Measurements from ENCODE around the gene IBA57.
"Not testable (repeated sequence)": the region's sequence is repeated elsewhere in the genome, so short reads cannot be mapped to it uniquely, and the experiment has no call there.

The IBA57 gene

DNA sequence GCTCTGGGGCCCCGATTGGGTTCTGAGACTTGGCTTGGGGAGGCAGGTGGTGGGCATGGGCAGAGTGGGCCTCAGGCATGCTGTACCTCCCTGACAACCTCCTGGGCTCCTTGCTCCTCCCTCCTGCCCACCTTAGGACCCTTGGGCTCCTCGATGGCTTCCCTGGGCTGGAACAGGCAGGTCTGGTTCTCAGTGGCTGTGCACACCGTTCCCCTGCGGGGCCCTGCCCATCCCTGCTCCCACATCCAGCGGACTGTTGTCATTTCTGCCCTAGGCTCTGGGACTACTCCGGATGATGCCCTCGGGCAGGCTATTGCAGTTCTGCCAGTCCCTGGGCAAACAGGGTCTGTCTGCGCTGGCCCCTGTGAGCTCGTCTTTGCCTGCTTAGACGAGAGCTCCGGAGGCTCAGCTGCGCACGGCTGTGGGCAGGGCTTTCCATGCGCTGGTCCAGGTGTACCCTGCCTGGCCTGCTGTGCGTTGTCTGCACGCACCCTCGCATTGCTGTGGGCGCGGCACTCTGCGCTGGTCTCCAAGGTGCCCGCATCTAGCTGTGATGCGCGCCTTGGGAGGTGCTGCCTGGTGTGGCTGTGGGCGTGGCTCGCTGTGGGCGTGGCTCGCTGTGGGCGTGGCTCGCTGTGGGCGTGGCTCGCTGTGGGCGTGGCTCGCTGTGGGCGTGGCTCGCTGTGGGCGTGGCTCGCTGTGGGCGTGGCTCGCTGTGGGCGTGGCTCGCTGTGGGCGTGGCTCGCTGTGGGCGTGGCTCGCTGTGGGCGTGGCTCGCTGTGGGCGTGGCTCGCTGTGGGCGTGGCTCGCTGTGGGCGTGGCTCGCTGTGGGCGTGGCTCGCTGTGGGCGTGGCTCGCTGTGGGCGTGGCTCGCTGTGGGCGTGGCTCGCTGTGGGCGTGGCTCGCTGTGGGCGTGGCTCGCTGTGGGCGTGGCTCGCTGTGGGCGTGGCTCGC is 8.2 kb downstream of the IBA57 start:
- not testable (repeated sequence) for DNase-seq

- DNase-seq, result no peak
These were observed 9.1 kb downstream of the IBA57 start for GRCh38 chr1:228174482-228175315.

GRCh38 chr1:228175316-228176023 is 9.9 kb downstream of the IBA57 start:
- no peak for DNase-seq

DNA sequence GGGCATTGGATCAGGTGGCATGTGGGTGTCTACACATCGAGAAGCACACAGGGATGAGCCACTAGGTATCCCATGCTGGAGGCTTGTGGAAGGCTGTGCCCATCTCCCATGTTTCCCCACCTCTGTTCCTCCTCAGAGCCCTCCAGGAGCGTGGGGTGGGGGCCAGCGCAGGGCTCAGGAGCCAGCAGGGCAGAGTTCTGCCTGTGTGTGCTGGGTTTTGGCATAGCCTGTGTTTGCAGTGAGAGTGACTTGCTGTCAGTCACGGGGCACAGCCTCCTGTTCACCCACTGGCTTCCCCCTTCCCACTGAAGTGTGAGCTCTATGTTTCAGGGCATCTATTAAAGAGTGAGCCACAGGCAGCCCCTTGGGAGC is 10.4 kb downstream of the IBA57 start:
- DNase-seq, result no peak

GRCh38 chr1:228176461-228177182 is 11.0 kb downstream of the IBA57 start:
- no peak for DNase-seq

- no peak for DNase-seq
These were observed 11.5 kb downstream of the IBA57 start for GRCh38 chr1:228177183-228177475.

DNA sequence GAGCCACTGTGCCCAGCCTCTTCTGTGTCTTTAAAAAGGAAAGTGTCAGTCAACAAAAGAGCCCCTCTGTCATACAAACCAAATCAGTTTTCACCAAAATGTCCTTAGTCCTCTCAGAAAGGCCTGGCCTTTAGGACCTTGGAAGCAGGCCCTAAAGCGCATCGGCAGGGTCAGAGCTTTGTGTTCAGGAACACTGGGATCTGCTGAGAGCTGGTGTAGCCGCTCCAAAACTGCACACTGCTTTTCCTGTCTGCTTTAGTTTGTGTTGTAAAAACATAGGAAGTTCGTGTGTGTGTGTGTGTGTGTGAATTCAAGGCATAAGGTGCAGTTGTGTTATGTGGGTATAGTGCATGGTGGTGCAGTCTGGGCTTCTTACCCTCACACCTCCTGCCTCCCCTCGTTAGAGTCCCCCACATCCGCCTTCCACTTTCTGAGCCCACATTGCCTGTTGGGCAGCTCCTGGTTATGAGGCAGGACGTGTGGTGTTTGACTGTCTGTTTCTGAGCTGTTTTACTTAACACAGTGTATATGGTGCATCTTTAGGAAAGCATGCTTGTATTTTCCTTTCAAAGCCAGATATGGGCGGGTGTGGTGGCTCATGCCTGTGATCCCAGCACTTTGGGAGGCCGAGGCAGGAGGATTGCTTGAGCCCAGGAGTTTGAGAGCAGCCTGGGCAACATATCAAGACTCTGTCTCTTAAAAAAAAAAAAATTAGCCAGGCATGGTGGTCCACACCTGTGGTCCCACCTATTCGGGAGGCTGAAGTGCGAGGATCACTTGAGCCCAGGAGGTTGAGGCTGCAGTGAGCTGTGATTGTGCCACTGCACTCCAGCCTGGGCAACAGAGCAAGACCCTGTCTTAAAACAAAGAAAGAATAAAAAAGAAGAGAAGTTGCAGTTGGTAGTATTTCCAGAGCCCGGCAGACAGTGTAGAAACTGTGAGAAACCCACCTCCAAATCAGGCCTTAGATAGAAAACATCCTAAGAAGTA is 12.4 kb downstream of the IBA57 start:
- no peak for DNase-seq

- DNase-seq, result no peak
These were observed 13.4 kb downstream of the IBA57 start for GRCh38 chr1:228178737-228179684.

DNA sequence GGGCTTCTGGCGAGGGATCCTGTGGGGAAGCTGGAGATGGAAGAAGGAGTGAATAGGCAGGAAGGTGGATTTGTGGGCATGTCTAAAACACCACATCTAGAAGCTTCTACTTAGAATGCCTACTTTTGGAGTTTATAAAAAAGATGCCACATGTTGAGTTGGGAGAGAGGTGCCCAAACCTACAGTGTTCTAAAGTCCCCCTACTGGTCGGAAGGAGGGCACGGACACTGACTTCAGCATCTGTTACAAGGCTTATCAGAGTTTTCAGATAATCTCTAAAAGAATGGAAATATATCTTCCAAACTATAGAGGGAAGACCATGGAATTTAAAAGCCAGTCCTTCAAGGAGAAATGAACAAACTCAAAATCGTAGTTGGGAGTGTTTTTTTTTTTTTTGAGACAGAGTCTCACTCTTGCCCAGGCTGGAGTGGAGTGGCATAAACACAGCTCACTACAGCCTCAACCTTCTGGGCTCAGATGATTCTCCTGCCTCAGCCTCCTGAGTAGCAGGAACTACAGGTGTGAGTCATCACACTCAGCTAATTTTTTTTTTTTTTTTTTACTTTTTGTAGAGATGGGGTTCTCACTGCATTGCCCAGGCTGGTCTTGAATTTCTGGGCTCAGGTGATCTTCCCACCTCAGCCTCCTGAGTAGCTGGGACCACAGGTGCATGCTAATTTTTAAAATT is 14.8 kb downstream of the IBA57 start:
- DNase-seq, result no peak

DNA sequence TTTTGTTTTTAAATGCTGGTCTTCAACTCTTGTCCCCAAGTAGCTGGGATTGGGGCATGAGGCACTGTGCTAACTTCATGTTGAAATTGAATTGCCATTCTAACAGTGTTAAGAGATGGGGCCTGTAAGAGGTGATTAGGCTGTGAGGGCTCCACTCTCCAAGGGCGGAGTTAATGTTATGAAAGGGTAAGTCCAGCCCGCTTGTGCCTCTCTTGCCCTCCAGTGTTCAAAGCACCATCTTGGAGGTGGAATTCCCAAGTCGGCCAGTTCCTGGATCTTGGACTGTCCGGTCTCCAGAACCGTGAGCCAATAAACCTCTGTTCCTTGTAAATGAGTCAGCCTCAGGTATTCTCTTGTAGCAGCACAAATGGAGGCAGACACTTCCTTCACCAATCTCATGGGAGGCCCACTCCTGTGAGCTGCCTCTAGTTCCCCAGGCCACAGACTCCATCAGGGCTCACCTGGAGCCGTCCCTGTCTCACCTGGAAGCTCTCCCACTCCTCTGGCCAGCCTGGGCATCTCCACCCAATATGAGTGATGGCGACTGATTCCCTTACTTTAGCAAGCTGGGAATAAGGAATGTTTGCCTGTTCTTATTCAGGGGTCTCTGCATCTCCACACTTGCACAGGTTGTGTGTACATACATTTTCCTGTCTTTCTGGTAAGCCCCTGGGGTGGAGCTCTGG is 15.5 kb downstream of the IBA57 start:
- DNase-seq, result no peak

- no peak for DNase-seq
These were observed 16.0 kb downstream of the IBA57 start for GRCh38 chr1:228181645-228182034.

DNA sequence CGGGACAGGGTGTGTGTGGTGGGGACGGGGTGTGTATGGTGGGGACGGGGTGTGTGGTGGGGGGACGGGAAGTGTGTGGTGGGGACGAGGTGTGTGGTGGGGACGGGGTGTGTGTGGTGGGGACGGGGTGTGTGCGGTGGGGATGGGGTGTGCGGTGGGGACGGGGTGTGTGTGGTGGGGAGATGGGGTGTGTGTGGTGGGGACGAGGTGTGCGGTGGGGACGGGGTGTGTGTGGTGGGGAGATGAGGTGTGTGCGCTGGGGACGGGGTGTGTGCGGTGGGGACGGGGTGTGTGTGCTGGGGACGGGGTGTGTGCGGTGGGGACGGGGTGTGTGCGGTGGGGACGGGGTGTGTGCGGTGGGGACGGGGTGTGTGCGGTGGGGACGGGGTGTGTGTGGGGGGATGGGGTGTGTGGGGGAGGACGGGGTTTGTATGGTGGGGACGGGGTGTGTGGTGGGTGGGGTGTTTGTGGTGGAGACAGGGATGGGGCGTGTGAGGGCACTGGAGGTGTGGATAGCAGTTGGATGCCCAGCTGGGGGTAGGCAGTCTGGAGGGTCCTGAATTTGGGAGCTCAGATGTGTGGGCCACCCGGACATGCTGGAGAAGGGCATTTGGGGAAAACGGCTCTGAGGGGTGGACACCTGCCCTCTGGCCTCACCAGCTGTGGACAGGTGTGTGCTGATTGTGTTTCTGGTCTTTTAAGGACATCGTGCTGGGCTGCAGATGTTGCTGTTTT is 16.9 kb downstream of the IBA57 start:
- DNase-seq, result no peak

DNA sequence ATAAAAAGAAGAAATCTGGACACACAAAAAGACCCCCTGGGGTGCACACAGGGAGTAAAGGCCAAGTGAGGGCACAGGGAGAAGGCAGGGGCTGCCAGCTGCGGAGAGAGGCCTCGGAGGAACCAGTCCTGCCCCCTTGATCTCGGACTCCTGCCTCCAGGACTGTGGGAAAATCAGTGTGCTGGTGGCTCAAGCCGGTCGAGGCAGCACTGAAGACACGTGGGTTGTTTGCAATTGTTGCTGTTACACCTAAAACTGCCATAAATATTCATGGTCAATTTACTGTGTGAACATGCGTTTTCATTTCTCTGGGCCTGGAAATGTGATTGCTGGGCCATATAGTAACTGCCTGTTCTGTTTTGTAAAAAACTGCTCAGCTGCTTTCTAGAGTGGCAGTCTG is 18.5 kb downstream of the IBA57 start:
- DNase-seq, result no peak

DNA sequence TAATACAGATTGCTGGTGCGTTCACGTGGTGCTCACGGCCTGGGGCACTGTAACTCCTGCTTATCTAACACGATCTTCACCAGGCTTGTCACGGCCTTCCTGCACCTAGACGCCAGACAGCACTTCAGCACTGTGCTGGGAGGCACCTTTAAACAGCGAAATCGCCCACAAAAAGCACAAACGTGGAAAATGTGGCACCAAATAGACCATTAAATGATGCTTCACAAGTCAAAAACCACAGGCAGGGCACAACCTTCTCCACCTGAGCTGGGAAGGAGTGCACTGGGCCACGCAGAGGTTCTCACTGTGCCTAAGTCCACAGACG is 20.0 kb downstream of the IBA57 start:
- DNase-seq, result no peak

DNA sequence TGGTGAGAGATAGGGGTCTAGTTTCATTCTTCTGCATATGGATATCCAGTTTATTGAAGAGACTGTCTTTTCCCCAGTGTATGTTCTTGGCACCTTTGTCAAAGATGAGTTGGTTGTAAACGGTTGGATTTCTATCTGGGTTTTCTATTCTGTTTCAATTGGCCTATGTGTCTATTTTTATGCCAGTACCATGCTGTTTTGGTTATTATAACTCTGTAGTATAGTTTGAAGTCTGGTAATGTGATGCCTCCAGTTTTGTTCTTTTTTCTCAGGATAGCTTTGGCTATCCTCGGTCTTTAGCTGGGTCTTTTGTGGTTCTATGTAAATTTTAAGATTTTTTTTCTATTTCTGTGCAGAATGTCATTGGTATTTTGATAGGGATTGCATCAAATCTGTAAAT is 22.6 kb downstream of the IBA57 start:
- DNase-seq, result not testable (repeated sequence)

- DNase-seq, result no peak
These were observed 24.6 kb downstream of the IBA57 start for GRCh38 chr1:228190182-228190581.

DNA sequence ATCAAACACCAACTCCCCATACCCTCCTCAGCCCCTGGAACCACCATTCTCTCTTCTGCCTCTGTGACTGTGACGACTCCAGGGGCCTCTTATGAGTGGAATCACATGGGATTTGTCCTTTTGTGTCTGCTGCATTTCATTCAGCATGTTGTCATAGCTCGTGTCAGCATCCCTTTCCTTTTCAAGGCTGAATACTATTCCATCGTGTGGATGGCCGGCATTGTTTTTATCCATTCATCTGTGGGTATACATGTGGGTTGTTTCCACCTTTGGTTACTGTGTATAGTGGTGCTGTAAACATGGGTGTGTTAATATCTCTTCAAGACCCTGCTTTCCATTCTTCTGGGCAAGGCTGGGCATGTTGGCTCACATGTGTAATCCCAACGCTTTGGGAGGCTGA is 25.2 kb downstream of the IBA57 start:
- DNase-seq, result no peak

GRCh38 chr1:228194436-228194835 is 28.8 kb downstream of the IBA57 start:
- DNase-seq, result no peak

All from cortex of kidney (tissue), 1 donor.